ENCODE measurements around the gene CSRP1.
A peak's percentile ranks its signal among the peaks of the same experiment; 100 is the strongest.

The CSRP1 gene

DNA sequence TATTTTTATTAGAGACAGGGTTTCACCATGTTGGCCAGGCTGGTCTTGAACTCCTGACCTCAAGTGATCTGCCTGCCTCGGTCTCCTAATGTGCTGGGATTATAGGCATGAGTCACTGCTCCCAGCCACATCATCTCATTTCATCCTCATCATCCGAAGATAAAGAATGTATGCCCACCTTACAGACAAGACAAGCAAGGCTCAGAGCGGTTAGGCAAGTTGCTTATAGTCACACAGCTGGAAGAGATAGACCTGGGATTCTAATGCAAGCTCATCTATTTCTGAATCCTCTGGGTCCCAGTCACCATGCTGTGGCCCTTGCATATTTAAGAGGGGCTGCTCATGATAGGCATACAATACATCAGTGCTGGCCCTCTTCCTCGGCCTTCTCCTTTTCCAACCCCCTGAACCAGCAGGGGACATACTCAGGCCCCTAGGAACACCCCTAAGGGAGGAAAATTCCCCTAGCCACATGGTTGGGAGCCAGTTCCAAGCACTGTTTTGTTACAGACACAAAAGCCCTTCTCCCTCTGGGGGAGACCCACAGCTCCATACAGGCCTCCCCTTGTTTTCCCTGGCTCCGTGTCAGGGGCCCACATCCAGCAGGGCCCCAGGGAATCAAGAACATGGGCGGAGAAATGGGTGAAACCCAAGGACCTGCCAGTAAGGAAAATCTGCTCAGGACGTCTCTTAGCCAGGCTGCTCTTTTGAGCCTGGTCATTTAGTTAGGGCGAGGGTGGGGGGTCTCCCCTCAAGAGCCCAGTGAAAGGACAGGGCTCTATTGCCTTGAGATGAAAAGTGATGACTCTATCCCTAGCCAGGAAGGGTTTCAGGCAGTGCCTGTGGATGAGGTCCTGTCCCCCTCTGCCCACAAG lies 6.9 kb downstream of the CSRP1 start:
- H3K4me1 ChIP-seq (ENCODE audit: control insufficient read depth, low read depth, low read length): peaks cover 11% of the 10 kb centered on the region

DNA sequence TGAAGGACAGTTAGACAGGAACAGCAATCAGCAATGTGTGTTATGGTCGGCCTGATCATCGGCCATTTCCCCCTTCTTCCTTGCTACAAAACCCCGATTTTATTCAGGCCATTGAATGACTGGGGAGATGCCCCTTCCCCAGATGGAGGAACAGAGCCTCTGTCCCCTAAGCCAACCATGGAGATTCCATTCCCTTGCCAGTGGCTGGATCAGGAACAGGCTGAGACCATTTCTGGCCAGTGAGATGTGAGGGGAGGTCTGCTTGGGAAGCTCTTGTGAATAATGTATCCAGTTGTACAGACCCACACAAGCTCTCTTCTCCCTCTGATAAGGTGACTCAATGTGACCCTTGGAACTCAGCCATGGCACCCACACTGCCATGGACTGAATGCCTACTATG lies 7.7 kb downstream of the CSRP1 start:
- no peak overlapping the region for H2BK15ac ChIP-seq (replicated peaks; ENCODE audit: low read depth)
- peaks cover 11% of the 10 kb centered on the region for H3K4me1 ChIP-seq (ENCODE audit: control insufficient read depth, low read depth, low read length)
- H3K27ac ChIP-seq (ENCODE audit: low read depth, low read length): no peak overlapping the region
- H3K36me3 ChIP-seq (ENCODE audit: control insufficient read depth, insufficient read depth, low read length): no peaks in the 10 kb centered on the region
- no peak overlapping the region for H2BK120ac ChIP-seq (ENCODE audit: low read depth, low read length)
- no peak overlapping the region for H3K18ac ChIP-seq (ENCODE audit: low read length)
- H2BK5ac ChIP-seq (ENCODE audit: low read length): no peak overlapping the region
- no peak overlapping the region for H2AK5ac ChIP-seq (ENCODE audit: low read length)
- H3K27me3 ChIP-seq (ENCODE audit: insufficient read depth, low read length, poor library complexity): no peaks in the 10 kb centered on the region
- no peaks in the 10 kb centered on the region for H3K79me1 ChIP-seq (ENCODE audit: low read length)
- no peak overlapping the region for H3K23ac ChIP-seq (ENCODE audit: low read length)
- H3K56ac ChIP-seq (ENCODE audit: low read length): peak overlapping the region; percentile 31
- no peak overlapping the region for H4K8ac ChIP-seq (ENCODE audit: low read depth, low read length)
- no CpG with 5 or more reads among the region's 3 CpGs for whole genome bisulfite sequencing (ENCODE audit: extremely low coverage, insufficient coverage, low lambda C conversion rate)
- H3K4me2 ChIP-seq (ENCODE audit: low read length): no peak overlapping the region
- no peaks in the 10 kb centered on the region for H3K79me2 ChIP-seq (ENCODE audit: control insufficient read depth, insufficient read depth, low read length)
- no peak overlapping the region for H4K5ac ChIP-seq (ENCODE audit: low read length)
- H3K4me3 ChIP-seq (ENCODE audit: low read length): no peak overlapping the region
- DNase-seq: no peak
- no peak overlapping the region for H3K9ac ChIP-seq (ENCODE audit: low read length)
- H3K4ac ChIP-seq (ENCODE audit: low read depth, low read length): no peak overlapping the region

More for the DNA sequence above, 6.9 kb downstream of the CSRP1 start:
- Histone ChIP-seq H3K4me3 (ENCODE audit: low read length) (no peak overlapping the region), H3K27ac (ENCODE audit: low read depth, low read length) (peak overlapping the region; percentile 8), H4K5ac (ENCODE audit: low read length) (no peak overlapping the region), H3K9ac (ENCODE audit: low read length) (no peak overlapping the region), H2BK5ac (ENCODE audit: low read length) (no peak overlapping the region), H3K4me2 (ENCODE audit: low read length) (no peak overlapping the region), H2AK5ac (ENCODE audit: low read length) (peak overlapping the region; percentile 34), H2BK15ac (replicated peaks; ENCODE audit: low read depth) (no peak overlapping the region), H3K18ac (ENCODE audit: low read length) (peak overlapping the region; percentile 23), H3K56ac (ENCODE audit: low read length) (peak overlapping the region; percentile 70), H3K79me1 (ENCODE audit: low read length) (no peaks in the 10 kb centered on the region), H3K36me3 (ENCODE audit: control insufficient read depth, insufficient read depth, low read length) (no peaks in the 10 kb centered on the region), H4K8ac (ENCODE audit: low read depth, low read length) (no peak overlapping the region), H3K79me2 (ENCODE audit: control insufficient read depth, insufficient read depth, low read length) (peaks cover under 1% of the 10 kb centered on the region), H3K27me3 (ENCODE audit: insufficient read depth, low read length, poor library complexity) (no peaks in the 10 kb centered on the region), H2BK120ac (ENCODE audit: low read depth, low read length) (no peak overlapping the region), H3K4ac (ENCODE audit: low read depth, low read length) (no peak overlapping the region), H3K23ac (ENCODE audit: low read length) (peak overlapping the region; percentile 76)
- no CpG with 5 or more reads among the region's 8 CpGs for WGBS (ENCODE audit: extremely low coverage, insufficient coverage, low lambda C conversion rate)
- no peak for DNase-seq

DNA sequence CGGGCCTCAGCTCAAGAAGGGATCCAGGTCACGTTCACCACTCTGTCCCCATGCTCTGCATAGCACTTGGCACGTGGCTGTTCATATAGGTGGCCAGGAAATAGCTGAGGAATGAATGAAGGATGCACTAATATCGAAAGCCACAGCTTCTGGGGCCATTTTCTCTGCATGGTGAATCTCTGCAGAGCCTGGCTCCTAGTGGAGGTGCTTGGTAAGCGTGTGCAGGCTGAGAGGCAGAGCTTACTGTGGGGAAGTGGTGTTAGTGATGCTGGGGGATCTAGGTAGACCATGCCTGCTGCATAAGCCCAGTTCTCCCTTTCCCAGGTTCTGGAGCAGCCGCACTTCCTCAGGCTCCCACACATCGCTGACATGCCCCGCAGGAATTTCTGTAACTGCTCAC lies 8.3 kb downstream of the CSRP1 start:
- no peak for DNase-seq
- H3K4me1 ChIP-seq (ENCODE audit: control insufficient read depth, low read depth, low read length): peaks cover 11% of the 10 kb centered on the region
- no peak overlapping the region for H2BK120ac ChIP-seq (ENCODE audit: low read depth, low read length)
- no peak overlapping the region for H3K4ac ChIP-seq (ENCODE audit: low read depth, low read length)
- no peak overlapping the region for H3K4me2 ChIP-seq (ENCODE audit: low read length)
- H3K18ac ChIP-seq (ENCODE audit: low read length): no peak overlapping the region
- H3K79me2 ChIP-seq (ENCODE audit: control insufficient read depth, insufficient read depth, low read length): no peaks in the 10 kb centered on the region
- H3K27me3 ChIP-seq (ENCODE audit: insufficient read depth, low read length, poor library complexity): no peaks in the 10 kb centered on the region
- H4K8ac ChIP-seq (ENCODE audit: low read depth, low read length): no peak overlapping the region
- no peak overlapping the region for H3K23ac ChIP-seq (ENCODE audit: low read length)
- no peak overlapping the region for H3K27ac ChIP-seq (ENCODE audit: low read depth, low read length)
- H3K9ac ChIP-seq (ENCODE audit: low read length): no peak overlapping the region
- no CpG with 5 or more reads among the region's 8 CpGs for WGBS (ENCODE audit: extremely low coverage, insufficient coverage, low lambda C conversion rate)
- H2AK5ac ChIP-seq (ENCODE audit: low read length): no peak overlapping the region
- no peak overlapping the region for H2BK15ac ChIP-seq (replicated peaks; ENCODE audit: low read depth)
- no peak overlapping the region for H3K4me3 ChIP-seq (ENCODE audit: low read length)
- no peak overlapping the region for H4K5ac ChIP-seq (ENCODE audit: low read length)
- no peak overlapping the region for H2BK5ac ChIP-seq (ENCODE audit: low read length)
- no peak overlapping the region for H3K56ac ChIP-seq (ENCODE audit: low read length)
- H3K36me3 ChIP-seq (ENCODE audit: control insufficient read depth, insufficient read depth, low read length): no peaks in the 10 kb centered on the region
- H3K79me1 ChIP-seq (ENCODE audit: low read length): no peaks in the 10 kb centered on the region

DNA sequence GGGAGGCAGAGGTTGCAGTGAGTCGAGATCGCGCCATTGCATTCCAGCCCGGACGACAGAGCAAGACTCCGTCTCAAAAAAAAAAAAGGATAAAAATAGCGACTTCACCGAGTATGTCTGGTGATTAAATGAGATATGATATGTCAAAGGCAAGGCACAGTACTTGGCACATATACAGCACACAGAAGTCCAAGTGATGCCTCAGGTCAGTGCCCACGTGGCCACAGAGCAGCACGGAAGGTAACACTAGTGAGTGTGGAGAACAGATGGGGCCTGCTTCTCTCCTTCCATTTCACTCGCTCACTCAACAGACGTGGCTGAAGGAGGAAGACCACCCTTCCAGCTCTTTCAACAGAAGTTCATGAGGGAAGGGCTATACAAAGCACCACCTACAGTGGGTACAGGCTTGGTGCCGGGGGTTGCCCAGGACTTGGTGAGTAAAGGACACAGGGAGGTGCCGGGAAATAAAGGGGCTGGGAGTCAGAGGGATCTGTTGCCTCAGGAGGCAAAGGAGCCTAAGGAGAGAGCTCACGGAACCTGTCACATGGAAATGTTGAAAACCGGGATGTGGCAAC lies 8.9 kb downstream of the CSRP1 start:
- DNase-seq: no peak
- no peak overlapping the region for H3K4ac ChIP-seq (ENCODE audit: low read depth, low read length)
- no peaks in the 10 kb centered on the region for H3K79me1 ChIP-seq (ENCODE audit: low read length)
- H2BK5ac ChIP-seq (ENCODE audit: low read length): no peak overlapping the region
- H3K56ac ChIP-seq (ENCODE audit: low read length): no peak overlapping the region
- H3K4me2 ChIP-seq (ENCODE audit: low read length): no peak overlapping the region
- H3K36me3 ChIP-seq (ENCODE audit: control insufficient read depth, insufficient read depth, low read length): no peaks in the 10 kb centered on the region
- H3K18ac ChIP-seq (ENCODE audit: low read length): no peak overlapping the region
- H3K4me3 ChIP-seq (ENCODE audit: low read length): no peak overlapping the region
- H3K27ac ChIP-seq (ENCODE audit: low read depth, low read length): no peak overlapping the region
- WGBS (ENCODE audit: extremely low coverage, insufficient coverage, low lambda C conversion rate): no CpG with 5 or more reads among the region's 16 CpGs
- H3K4me1 ChIP-seq (ENCODE audit: control insufficient read depth, low read depth, low read length): peaks cover 7% of the 10 kb centered on the region
- H3K27me3 ChIP-seq (ENCODE audit: insufficient read depth, low read length, poor library complexity): no peaks in the 10 kb centered on the region
- no peaks in the 10 kb centered on the region for H3K79me2 ChIP-seq (ENCODE audit: control insufficient read depth, insufficient read depth, low read length)
- H2BK15ac ChIP-seq (replicated peaks; ENCODE audit: low read depth): no peak overlapping the region
- H4K8ac ChIP-seq (ENCODE audit: low read depth, low read length): no peak overlapping the region
- no peak overlapping the region for H3K9ac ChIP-seq (ENCODE audit: low read length)
- no peak overlapping the region for H4K5ac ChIP-seq (ENCODE audit: low read length)
- no peak overlapping the region for H2AK5ac ChIP-seq (ENCODE audit: low read length)
- no peak overlapping the region for H3K23ac ChIP-seq (ENCODE audit: low read length)
- no peak overlapping the region for H2BK120ac ChIP-seq (ENCODE audit: low read depth, low read length)

DNA sequence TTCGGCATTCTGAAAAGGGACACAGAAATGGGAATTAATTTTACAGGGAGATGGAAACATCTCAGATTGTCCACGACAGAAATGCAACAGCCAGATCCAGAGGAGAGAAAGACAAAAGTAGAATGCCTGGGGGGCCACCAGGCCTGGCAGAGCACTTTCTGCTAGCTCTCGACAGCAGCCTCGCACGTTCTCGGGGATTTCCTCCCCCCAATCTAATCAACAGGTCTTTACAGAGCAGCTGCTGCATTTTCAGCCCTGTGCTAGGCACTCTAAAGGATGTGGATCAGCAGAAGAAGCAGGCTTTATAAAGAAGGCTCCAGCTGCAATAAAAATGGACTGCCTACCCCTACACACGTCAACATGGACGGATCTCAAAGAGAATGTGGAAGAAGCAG lies 10.6 kb downstream of the CSRP1 start:
- Histone ChIP-seq H3K4me3 (ENCODE audit: low read length) (no peak overlapping the region), H2BK15ac (replicated peaks; ENCODE audit: low read depth) (no peak overlapping the region), H3K4me2 (ENCODE audit: low read length) (no peak overlapping the region), H3K9ac (ENCODE audit: low read length) (no peak overlapping the region), H2BK5ac (ENCODE audit: low read length) (no peak overlapping the region), H2BK120ac (ENCODE audit: low read depth, low read length) (no peak overlapping the region), H2AK5ac (ENCODE audit: low read length) (no peak overlapping the region), H3K4ac (ENCODE audit: low read depth, low read length) (no peak overlapping the region), H3K79me2 (ENCODE audit: control insufficient read depth, insufficient read depth, low read length) (no peaks in the 10 kb centered on the region), H3K79me1 (ENCODE audit: low read length) (no peaks in the 10 kb centered on the region), H3K18ac (ENCODE audit: low read length) (no peak overlapping the region), H3K56ac (ENCODE audit: low read length) (no peak overlapping the region), H4K8ac (ENCODE audit: low read depth, low read length) (no peak overlapping the region), H4K5ac (ENCODE audit: low read length) (no peak overlapping the region), H3K23ac (ENCODE audit: low read length) (no peak overlapping the region), H3K27me3 (ENCODE audit: insufficient read depth, low read length, poor library complexity) (no peaks in the 10 kb centered on the region), H3K36me3 (ENCODE audit: control insufficient read depth, insufficient read depth, low read length) (no peaks in the 10 kb centered on the region), H3K4me1 (ENCODE audit: control insufficient read depth, low read depth, low read length) (peaks cover 7% of the 10 kb centered on the region), H3K27ac (ENCODE audit: low read depth, low read length) (no peak overlapping the region)
- WGBS (ENCODE audit: extremely low coverage, insufficient coverage, low lambda C conversion rate): no CpG with 5 or more reads among the region's 8 CpGs
- DNase-seq: no peak
